22Rv1 (cell line): ENCODE measurements around the gene CISH.

Experiments
- CTCF ChIP-seq: fragments of 450-650 bp; IDR thresholded peaks from 2 replicates; pipeline ENCODE4 v1.5.1; 2017; ENCODE audit warnings: mild to moderate bottlenecking
- ZFX ChIP-seq: fragments of 450-650 bp; IDR thresholded peaks from 2 replicates; pipeline ENCODE4 v1.6.1; 2017; ENCODE audit warnings: antibody characterized with exemption, borderline replicate concordance

GRCh38 chr3:50581459-50581842, 30.1 kb downstream of the CISH start:
- TF ChIP-seq CTCF (no peak), ZFX (no peak)
